ENCODE data around the gene C11orf98. TPM values are rescaled to one million over a fixed set of nuclear protein-coding genes. Genes with fewer than 3 reads are reported as not detected.
A peak's percentile ranks its signal among the peaks of the same experiment; 100 is the strongest.

The C11orf98 gene
- total and polyA plus RNA-seq, 2 of the 13 experiments (the other 11 are each of a cell fraction or from before 2014, with no cell fraction given): 30.4 to 91.8 TPM

DNA sequence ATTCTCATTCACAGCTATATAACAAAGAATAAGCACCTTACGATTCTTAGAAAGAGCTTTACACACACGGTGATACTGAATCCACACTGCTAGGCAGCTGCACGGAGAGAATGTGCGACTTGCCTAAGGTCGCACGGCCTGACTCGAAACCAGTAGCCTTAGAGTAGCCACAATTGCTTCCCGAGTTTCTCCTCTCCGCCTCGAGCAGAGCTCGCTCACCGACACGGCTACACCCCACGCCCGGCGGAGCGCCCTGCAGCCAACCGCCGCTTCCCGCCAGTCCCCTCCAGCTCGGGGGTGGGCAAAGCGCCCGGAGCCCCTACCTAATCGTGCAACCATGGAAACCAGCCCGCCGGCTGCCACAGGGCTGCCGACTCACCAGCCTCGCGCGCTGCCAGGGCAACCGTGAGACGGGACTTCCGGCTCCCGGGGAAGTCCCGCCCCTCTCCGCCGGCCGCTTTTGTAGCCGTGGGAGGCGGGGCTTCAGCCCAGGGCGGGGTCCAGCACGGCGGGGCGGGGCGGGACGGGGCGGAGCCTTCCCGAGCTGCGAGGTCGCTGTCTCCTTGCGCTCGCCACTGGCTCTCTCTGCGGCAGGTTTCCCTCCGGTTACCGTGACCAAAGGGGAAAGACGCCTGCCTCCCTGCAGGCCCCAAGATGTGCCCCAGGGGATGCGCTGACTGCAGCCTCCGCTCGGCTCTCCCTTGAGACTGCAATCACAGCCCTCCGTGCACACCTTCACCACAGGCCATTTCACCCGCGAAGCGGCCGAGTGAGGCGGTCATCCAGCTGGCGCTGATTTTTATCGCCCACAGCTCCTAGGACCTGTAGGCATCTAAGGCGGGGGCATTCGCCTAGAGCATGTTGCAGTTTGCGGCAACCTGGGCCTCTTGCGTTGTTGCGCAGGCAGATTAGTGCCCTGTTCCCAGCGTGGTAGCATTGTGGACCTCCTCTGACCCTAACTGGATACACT, 41.2 kb upstream of the C11orf98 start (continued):
- no peak for TF ChIP-seq ZC3H4 (CRISPR knock-in tag; IDR thresholded peaks at IDR 0.05; ENCODE audit: borderline replicate concordance)
- TF ChIP-seq SRF (IDR thresholded peaks at IDR 0.05; ENCODE audit: low read depth, low read length): no peak
- TF ChIP-seq YEATS2 (CRISPR knock-in tag; IDR thresholded peaks at IDR 0.05; ENCODE audit: borderline replicate concordance): no peak
- TF ChIP-seq, protein P1, sequence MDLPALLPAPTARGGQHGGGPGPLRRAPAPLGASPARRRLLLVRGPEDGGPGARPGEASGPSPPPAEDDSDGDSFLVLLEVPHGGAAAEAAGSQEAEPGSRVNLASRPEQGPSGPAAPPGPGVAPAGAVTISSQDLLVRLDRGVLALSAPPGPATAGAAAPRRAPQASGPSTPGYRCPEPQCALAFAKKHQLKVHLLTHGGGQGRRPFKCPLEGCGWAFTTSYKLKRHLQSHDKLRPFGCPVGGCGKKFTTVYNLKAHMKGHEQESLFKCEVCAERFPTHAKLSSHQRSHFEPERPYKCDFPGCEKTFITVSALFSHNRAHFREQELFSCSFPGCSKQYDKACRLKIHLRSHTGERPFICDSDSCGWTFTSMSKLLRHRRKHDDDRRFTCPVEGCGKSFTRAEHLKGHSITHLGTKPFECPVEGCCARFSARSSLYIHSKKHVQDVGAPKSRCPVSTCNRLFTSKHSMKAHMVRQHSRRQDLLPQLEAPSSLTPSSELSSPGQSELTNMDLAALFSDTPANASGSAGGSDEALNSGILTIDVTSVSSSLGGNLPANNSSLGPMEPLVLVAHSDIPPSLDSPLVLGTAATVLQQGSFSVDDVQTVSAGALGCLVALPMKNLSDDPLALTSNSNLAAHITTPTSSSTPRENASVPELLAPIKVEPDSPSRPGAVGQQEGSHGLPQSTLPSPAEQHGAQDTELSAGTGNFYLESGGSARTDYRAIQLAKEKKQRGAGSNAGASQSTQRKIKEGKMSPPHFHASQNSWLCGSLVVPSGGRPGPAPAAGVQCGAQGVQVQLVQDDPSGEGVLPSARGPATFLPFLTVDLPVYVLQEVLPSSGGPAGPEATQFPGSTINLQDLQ (CRISPR knock-in tag; IDR thresholded peaks at IDR 0.05): no peak
- TF ChIP-seq ZNF777 (CRISPR knock-in tag; IDR thresholded peaks at IDR 0.05): no peak
- peak in 1 of 2 experiments; percentile 52; a peak in 1 of 4 replicates for TF ChIP-seq KLF16 (CRISPR knock-in tag; IDR thresholded peaks at IDR 0.05)
- TF ChIP-seq, protein P2, sequence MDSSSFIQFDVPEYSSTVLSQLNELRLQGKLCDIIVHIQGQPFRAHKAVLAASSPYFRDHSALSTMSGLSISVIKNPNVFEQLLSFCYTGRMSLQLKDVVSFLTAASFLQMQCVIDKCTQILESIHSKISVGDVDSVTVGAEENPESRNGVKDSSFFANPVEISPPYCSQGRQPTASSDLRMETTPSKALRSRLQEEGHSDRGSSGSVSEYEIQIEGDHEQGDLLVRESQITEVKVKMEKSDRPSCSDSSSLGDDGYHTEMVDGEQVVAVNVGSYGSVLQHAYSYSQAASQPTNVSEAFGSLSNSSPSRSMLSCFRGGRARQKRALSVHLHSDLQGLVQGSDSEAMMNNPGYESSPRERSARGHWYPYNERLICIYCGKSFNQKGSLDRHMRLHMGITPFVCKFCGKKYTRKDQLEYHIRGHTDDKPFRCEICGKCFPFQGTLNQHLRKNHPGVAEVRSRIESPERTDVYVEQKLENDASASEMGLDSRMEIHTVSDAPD (CRISPR knock-in tag; IDR thresholded peaks at IDR 0.05): no peak
- TF ChIP-seq ZBTB8A (CRISPR knock-in tag; IDR thresholded peaks at IDR 0.05; ENCODE audit: borderline replicate concordance, low read depth): no peak
- no peak for TF ChIP-seq SMC3 (IDR thresholded peaks at IDR 0.05; ENCODE audit: low read length)
- TF ChIP-seq IRX3 (CRISPR knock-in tag; IDR thresholded peaks at IDR 0.05; ENCODE audit: borderline replicate concordance, low read depth): no peak
- no peak for TF ChIP-seq SUZ12 (IDR thresholded peaks at IDR 0.05; ENCODE audit: low read depth, low read length)
- no peak for TF ChIP-seq TBX3 (IDR thresholded peaks at IDR 0.05; ENCODE audit: borderline replicate concordance)
- TF ChIP-seq SNAI1 (CRISPR knock-in tag; IDR thresholded peaks at IDR 0.05; ENCODE audit: borderline replicate concordance): no peak
- no peak for TF ChIP-seq ZNF180 (CRISPR knock-in tag; IDR thresholded peaks at IDR 0.05; ENCODE audit: borderline replicate concordance, low read depth)
- no peak for TF ChIP-seq AHR (CRISPR knock-in tag; IDR thresholded peaks at IDR 0.05)
- TF ChIP-seq CENPT (CRISPR knock-in tag; IDR thresholded peaks at IDR 0.05; ENCODE audit: low read depth): no peak
- no peak for TF ChIP-seq KLF15 (CRISPR knock-in tag; IDR thresholded peaks at IDR 0.05; ENCODE audit: borderline replicate concordance)
- no peak for TF ChIP-seq ZNF3 (CRISPR knock-in tag; IDR thresholded peaks at IDR 0.05)
- no peak for TF ChIP-seq HNRNPLL (IDR thresholded peaks at IDR 0.05; ENCODE audit: low read depth, low read length, poor library complexity, severe bottlenecking)
- no peak for TF ChIP-seq ZKSCAN1 (IDR thresholded peaks at IDR 0.05; ENCODE audit: low read length)
- no peak for TF ChIP-seq ZNF143 (CRISPR knock-in tag; IDR thresholded peaks at IDR 0.05)
- TF ChIP-seq, protein P3, sequence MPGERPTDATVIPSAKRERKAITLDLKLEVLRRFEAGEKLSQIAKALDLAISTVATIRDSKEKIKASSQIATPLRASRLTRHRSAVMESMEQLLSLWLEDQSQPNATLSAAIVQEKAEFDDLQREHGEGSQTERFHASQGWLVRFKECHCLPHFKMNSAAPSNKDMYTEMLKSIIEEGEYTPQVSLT (CRISPR knock-in tag; IDR thresholded peaks at IDR 0.05; ENCODE audit: borderline replicate concordance, low read depth): no peak
- 0 out of 2 replicates have a peak, but pooled peaks have one; percentile 46 for TF ChIP-seq ZSCAN31 (CRISPR knock-in tag; IDR thresholded peaks at IDR 0.05; ENCODE audit: low read depth)
- TF ChIP-seq ZSCAN20 (CRISPR knock-in tag; IDR thresholded peaks at IDR 0.05; ENCODE audit: borderline replicate concordance): no peak
- TF ChIP-seq NFIC (IDR thresholded peaks at IDR 0.05; ENCODE audit: low read length): no peak
- no peak for TF ChIP-seq RFXANK (CRISPR knock-in tag; IDR thresholded peaks at IDR 0.05)
- TF ChIP-seq NR2F6 (IDR thresholded peaks at IDR 0.05): no peak
- no peak for TF ChIP-seq NR2F6 (CRISPR knock-in tag; IDR thresholded peaks at IDR 0.05)

Measured in HepG2 (cell line).